Measurements from ENCODE around the gene NSMF. TPM values are rescaled to one million over a fixed set of nuclear protein-coding genes. Genes with fewer than 3 reads are reported as not detected.
"Not testable (repeated sequence)": the region's sequence is repeated elsewhere in the genome, so short reads cannot be mapped to it uniquely, and the experiment has no call there.

NSMF gene
- polyA plus RNA-seq, 1 donor from 2014 or later: 3.4 TPM

DNA sequence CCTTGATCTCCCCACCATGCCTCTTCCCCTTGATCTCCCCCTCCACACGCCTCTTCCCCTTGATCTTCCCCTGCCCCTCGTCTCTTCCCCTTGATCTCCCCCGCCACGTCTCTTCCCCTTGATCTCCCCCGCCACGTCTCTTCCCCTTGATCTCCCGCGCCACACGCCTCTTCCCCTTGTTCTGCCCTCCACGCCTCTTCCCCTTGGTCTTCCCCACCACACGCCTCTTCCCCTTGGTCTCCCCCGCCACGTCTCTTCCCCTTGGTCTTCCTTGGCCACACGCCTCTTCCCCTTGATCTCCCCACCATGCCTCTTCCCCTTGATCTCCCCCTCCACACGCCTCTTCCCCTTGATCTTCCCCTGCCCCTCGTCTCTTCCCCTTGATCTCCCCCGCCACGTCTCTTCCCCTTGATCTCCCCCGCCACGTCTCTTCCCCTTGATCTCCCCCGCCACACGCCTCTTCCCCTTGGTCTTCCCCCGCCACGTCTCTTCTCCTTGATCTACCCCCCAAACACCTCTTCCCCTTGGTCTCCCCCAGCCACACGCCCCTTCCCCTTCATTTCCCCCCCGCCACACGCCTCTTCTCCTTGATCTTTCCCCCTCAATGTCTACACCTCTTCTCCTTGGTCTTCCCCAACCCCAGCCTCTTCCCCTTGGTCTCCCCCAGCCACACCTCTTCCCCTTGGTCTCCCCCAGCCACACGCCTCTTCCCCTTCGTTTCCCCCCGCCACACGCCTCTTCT, 7.7 kb downstream of the NSMF start:
- H3K36me3 Mint-ChIP-seq, H3K27ac Mint-ChIP-seq, H3K27me3 Mint-ChIP-seq, H3K9me3 Mint-ChIP-seq: not testable (repeated sequence)
- H3K4me3 Mint-ChIP-seq: peak overlapping the region in 1 of 4 donors; percentile 72
- peaks cover 3 to 12% (median 9%) of the 10 kb centered on the region in 3 donors for H3K4me1 Mint-ChIP-seq

DNA sequence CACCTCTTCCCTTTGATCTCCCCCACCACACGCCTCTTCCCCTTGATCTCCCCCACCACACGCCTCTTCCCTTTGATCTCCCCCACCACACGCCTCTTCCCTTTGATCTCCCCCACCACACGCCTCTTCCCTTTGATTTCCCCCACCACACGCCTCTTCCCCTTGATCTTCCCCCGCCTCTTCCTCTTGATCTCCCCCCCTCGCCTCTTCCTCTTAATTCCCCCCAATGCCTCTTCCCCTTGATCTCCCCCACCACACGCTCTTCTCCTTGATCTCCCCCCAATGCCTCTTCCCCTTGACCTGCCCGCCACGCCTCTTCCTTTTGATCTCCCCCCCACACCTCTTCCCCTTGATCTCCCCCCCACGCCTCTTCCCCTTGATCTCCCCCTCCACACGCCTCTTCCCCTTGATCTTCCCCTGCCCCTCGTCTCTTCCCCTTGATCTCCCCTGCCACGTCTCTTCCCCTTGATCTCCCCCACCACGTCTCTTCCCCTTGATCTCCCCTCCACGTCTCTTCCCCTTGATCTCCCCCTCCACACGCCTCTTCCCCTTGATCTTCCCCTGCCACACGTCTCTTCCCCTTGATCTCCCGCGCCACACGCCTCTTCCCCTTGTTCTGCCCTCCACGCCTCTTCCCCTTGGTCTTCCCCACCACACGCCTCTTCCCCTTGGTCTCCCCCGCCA, 8.5 kb downstream of the NSMF start:
- H3K4me1 Mint-ChIP-seq: peaks cover 3 to 12% (median 9%) of the 10 kb centered on the region in 3 donors
- H3K27ac Mint-ChIP-seq, H3K36me3 Mint-ChIP-seq, H3K27me3 Mint-ChIP-seq, H3K9me3 Mint-ChIP-seq: not testable (repeated sequence)
- H3K4me3 Mint-ChIP-seq: peak overlapping the region in 1 of 4 donors; percentile 72

DNA sequence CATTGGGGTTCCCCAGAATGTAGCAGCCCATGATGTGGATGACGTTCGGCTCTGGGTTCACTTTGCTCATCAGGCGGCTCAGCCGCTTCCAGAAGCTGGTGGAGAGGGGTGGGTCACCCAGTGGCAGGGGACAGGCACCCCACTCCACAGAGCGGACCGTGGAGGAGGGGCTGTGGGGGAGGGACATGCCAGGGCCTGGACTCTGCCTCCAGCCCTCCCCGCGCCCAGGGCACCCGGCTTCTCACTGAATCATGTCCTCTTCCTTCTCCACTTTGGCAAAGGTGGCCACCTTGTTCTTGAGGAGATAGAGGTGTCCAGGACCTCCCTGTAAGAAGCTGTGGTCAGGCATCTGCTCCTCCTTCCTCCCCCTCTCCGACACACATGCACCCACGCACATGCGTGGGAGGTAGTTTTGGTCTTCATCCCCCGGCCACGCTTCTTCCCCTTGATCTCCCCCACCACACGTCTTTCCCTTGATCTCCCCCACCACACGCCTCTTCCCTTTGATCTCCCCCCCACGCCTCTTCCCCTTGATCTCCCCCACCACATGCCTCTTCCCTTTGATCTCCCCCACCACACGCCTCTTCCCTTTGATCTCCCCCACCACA, 9.1 kb downstream of the NSMF start:
- Mint-ChIP-seq H3K4me3 (no peak overlapping the region), H3K9me3 (no peaks in the 10 kb centered on the region), H3K4me1 (peaks cover 8 to 16% (median 12%) of the 10 kb centered on the region in 3 donors), H3K27ac (no peak overlapping the region), H3K36me3 (no peaks in the 10 kb centered on the region), H3K27me3 (peaks cover 3% of the 10 kb centered on the region)

DNA sequence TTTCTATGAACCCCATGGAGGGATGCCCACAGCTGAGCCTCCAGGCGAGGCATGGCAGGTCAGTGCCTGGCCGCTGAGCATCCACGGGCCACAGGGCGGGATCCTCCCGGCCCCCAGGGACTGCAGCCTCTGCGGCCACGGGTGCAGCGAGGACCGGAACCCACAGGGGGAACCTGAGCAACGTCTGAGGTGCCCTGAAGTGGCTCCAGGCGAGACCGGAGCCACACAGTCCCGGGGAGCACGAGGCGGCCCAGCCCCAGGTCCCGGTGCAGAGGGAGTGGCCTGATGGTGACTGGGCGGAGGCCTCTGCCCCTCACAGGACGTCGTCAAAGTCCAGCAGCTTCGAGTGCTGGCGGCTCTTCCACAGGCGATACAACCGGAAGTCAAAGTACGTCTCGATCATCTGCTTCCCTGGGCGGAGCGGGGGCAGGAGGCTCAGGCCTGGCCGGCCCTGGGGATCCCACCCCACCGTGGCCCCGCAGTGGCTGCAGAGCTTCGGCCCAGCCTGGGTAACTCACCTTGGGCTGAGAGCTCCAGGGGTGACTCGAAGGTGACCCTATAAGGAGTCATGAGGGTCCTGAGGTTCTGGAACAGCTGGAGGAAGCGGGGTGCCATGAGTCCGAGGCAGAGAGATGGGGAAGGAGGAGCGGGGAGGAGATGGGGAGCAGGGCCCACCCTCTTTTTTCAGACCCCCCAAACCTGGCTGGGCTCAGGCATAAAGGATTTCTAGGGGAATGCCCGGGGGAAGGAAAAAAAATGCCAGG, 9.9 kb downstream of the NSMF start:
- H3K4me1 Mint-ChIP-seq: peaks cover 8 to 16% (median 10%) of the 10 kb centered on the region in 3 donors
- H3K4me3 Mint-ChIP-seq: peak overlapping the region in 2 of 4 donors; percentile 50 to 60

DNA sequence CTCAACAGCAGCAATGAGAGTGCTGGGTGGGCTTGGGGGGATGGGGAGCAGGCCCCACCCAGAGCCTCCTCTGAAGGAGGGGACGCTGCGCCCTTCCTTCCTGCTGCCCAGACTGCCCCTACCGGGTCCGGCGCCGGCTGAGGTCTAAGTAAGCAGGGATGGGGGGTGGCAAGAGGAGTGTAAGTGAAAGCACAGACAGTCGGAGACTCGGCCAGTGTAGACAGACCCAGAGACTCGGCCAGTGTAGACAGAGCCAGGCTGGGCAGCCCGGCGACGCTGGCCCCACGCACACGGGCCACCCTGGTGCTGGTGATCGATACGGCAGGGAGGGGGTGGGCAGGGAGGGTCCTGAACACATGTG, 10.6 kb downstream of the NSMF start:
- Mint-ChIP-seq H3K27me3 (peaks cover 13% of the 10 kb centered on the region), H3K4me1 (peaks cover 6 to 17% (median 10%) of the 10 kb centered on the region in 3 donors), H3K4me3 (peak overlapping the region in 2 of 4 donors; percentile 39 to 50), H3K9me3 (peaks cover 0 to under 1% (median 0%) of the 10 kb centered on the region in 3 donors), H3K36me3 (no peaks in the 10 kb centered on the region), H3K27ac (peak overlapping the region in 1 of 3 donors; percentile 53)

More for the DNA sequence above, 9.9 kb downstream of the NSMF start:
- Mint-ChIP-seq H3K36me3 (no peaks in the 10 kb centered on the region), H3K9me3 (no peaks in the 10 kb centered on the region), H3K27me3 (peaks cover 10% of the 10 kb centered on the region), H3K27ac (peak overlapping the region in 2 of 3 donors; percentile 23 to 53)

DNA sequence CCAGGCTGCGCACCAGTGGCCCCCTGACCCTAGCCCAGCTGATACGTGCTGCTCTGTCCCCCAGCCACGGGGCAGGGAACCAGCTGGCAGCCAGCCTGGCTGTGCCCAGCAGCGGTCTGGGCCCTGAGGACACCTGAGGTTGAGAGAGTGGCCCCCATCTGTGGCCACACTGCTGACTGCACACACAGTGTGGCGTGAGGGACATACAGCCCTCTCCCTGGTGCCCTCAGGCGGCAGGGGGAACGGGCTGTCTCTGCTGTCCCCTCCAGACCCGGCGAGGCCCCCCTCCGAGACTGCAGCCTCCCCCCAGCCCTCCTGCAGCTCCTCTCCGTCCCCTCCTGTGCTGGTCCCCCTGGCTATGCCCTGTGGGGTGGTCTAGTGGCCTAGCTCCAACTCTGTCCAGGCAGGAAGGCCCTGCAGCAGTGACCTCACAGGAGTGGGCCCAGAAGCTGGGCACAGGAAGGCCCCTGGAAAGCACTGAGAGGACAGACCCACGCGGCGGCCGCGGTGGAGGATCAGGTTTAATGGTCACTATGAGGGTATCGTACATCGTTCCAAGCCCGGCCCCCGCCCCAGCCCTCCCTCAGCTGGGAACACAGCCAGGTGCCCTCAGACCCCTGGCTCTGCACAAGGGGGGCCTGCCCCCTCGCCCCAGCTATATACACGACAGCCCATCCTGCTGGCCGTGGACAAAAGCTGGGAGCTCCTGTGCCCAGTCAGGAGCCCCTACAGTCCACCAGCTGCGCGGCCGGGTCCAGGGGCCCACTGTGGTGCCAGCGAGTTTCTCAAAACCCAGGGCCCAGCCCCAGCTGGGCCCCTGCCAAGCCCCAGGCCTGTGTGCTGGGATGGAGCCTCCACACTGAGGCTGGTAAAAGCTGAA, 11.2 kb downstream of the NSMF start:
- Mint-ChIP-seq H3K27me3 (peaks cover 15% of the 10 kb centered on the region), H3K36me3 (no peaks in the 10 kb centered on the region), H3K4me1 (peaks cover 5 to 19% (median 10%) of the 10 kb centered on the region in 3 donors), H3K9me3 (peaks cover 0 to 2% (median 0%) of the 10 kb centered on the region in 3 donors), H3K27ac (no peak overlapping the region), H3K4me3 (no peak overlapping the region)

DNA sequence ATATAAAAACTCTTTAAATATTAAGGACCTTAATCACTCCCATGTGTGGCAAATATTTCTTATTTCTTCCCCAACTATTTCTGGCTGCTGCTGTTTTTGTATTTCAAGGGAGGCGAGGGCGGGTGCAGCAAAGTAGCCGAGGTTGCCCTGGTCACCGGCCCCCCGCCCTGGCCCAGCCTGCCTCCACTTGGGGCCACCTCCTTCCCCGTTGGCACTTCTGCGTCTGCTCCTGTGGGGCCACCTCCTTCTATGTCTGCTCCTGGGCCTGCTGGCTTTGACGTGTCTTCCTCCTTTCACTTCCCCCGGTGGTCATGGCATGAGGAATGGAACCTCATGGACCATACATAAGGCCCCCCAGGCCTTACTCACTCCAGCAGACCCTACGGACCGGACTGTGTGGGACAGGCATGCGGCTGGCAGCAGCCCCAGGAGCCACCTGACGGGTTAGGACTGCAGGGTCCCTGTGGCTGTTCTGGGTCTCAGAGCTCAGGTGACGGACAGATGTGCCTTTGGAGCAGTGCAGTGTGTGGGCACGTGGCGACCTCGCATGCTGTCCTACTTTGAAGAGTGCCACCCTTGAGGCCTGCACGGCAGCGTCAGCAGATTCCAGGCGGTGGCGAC, 12.2 kb downstream of the NSMF start:
- H3K4me3 Mint-ChIP-seq: peak overlapping the region in 1 of 4 donors; percentile 22
- H3K27ac Mint-ChIP-seq: peak overlapping the region in 1 of 3 donors; percentile 53
- H3K9me3 Mint-ChIP-seq: peaks cover 0 to 2% (median under 1%) of the 10 kb centered on the region in 3 donors
- no peaks in the 10 kb centered on the region for H3K36me3 Mint-ChIP-seq
- peaks cover 21% of the 10 kb centered on the region for H3K27me3 Mint-ChIP-seq
- peaks cover 7 to 17% (median 11%) of the 10 kb centered on the region in 3 donors for H3K4me1 Mint-ChIP-seq

DNA sequence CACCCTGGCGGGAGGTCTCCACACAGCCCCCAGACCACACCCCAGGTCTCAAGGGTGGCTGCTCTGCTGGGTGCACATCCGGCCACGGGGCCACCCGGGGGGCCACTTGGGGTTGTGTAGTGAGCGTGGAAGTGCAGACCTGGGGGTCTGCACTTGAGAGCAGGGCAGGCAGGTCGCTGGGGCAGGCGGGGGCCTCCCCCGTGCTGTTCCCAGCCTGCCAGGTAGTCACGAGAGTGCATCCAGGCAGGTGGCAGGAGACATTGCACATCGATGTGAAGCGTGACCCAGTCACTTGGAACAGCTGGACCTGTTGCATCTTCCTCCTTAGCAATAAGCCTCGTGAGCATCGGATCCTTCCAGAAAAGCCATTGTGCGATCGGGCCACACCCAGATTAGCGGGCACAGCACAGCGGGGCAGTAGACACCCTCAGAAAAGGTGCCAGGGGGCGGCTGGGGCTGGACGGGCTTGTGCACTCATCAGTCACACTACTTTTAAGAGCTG, 13.2 kb downstream of the NSMF start:
- Mint-ChIP-seq H3K9me3 (peaks cover 0 to 2% (median 1%) of the 10 kb centered on the region in 3 donors), H3K36me3 (no peaks in the 10 kb centered on the region), H3K4me1 (peaks cover 9 to 19% (median 13%) of the 10 kb centered on the region in 3 donors), H3K27me3 (peaks cover 23% of the 10 kb centered on the region), H3K4me3 (no peak overlapping the region), H3K27ac (no peak overlapping the region)

DNA sequence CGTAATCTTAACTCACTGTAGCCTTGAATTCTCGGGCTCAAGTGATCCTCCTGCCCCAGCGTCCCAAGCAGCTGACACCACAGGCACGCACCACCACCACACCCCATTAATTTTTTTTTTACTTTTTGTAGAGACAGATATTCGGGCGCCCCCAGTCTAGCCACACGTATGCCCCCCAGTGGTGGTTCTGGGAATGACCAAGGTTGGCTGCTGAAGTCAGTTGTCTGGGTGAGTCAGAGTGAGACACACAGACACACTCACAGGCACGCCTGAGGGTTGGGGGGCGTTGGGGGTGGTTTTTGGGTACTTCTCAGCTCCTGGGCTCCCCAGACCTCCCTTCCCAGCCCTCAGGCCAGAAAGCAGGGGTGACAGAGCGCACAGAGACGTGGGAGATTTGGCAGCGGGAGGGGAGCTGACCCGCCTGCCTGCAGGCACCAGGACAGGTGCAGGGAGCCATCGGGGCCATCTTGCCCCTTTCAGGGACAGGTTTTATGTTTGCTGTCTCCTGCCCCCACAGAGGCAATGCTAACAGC, 13.8 kb downstream of the NSMF start:
- H3K4me3 Mint-ChIP-seq: peak overlapping the region in 2 of 4 donors; percentile 54 to 70
- H3K27me3 Mint-ChIP-seq: peaks cover 23% of the 10 kb centered on the region
- H3K27ac Mint-ChIP-seq: peak overlapping the region in 1 of 3 donors; percentile 92
- H3K4me1 Mint-ChIP-seq: peaks cover 9 to 17% (median 13%) of the 10 kb centered on the region in 3 donors
- H3K36me3 Mint-ChIP-seq: no peaks in the 10 kb centered on the region
- peaks cover 0 to 2% (median 1%) of the 10 kb centered on the region in 3 donors for H3K9me3 Mint-ChIP-seq

DNA sequence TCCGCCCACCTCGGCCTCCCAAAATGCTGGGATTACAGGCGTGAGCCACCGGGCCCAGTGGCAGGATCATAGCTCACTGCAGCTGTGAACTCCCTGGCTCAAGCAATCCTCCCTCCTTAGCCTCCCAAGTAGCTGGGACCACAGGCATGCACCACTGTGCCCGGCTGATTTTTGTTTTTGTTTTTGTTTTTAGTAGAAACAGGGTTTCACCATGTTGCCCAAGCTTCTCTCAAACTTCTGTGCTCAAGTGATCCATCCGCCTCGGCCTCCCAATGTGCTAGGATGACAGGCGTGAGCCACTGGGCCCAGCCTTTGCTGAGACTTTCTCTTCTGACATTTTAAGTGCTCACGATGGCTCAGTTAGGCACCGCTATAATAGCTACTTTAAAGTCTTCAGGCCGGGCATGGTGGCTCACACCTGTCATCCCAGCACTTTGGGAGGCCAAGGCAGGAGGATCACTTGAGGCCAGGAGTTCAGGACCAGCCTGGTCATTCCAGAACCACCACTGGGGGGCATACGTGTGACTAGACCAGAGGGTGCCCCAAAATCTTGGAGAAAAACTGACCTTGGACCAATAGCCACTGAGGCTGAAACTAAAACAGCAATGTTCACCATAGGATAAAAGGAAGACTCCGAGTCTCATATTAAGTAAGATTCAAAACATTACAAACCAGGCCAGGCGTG, 14.9 kb downstream of the NSMF start:
- peaks cover 0 to 2% (median 1%) of the 10 kb centered on the region in 3 donors for H3K9me3 Mint-ChIP-seq
- H3K27me3 Mint-ChIP-seq: peaks cover 24% of the 10 kb centered on the region
- peaks cover 9 to 15% (median 13%) of the 10 kb centered on the region in 3 donors for H3K4me1 Mint-ChIP-seq
- H3K27ac Mint-ChIP-seq: peak overlapping the region in 1 of 3 donors; percentile 25
- H3K36me3 Mint-ChIP-seq: no peaks in the 10 kb centered on the region
- no peak overlapping the region for H3K4me3 Mint-ChIP-seq

DNA sequence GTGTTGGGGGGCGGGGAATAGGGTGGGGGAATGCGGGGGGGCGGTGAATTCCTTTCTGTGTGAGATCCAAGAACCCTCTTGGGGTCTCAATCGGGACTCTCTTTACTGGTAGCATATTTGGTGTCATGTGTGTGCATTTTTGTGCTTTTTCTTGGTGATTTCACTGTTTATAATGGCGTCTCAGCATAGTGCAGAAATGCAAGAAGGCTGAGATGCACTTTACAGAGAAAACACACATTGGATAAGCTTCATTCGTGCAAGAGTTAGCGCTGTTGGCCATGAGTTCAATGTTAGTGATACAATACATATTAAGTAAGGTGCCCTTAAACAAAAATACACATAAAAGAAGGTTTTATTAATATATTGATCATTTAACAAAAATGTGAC, 17.2 kb downstream of the NSMF start:
- H3K27ac Mint-ChIP-seq: no peak overlapping the region
- H3K27me3 Mint-ChIP-seq: peaks cover 26% of the 10 kb centered on the region
- peak overlapping the region in 3 of 4 donors; percentile 35 to 85 (median 44) for H3K4me3 Mint-ChIP-seq
- no peaks in the 10 kb centered on the region for H3K36me3 Mint-ChIP-seq
- H3K9me3 Mint-ChIP-seq: peaks cover 0 to 2% (median 1%) of the 10 kb centered on the region in 3 donors
- peaks cover 8 to 9% (median 9%) of the 10 kb centered on the region in 3 donors for H3K4me1 Mint-ChIP-seq

DNA sequence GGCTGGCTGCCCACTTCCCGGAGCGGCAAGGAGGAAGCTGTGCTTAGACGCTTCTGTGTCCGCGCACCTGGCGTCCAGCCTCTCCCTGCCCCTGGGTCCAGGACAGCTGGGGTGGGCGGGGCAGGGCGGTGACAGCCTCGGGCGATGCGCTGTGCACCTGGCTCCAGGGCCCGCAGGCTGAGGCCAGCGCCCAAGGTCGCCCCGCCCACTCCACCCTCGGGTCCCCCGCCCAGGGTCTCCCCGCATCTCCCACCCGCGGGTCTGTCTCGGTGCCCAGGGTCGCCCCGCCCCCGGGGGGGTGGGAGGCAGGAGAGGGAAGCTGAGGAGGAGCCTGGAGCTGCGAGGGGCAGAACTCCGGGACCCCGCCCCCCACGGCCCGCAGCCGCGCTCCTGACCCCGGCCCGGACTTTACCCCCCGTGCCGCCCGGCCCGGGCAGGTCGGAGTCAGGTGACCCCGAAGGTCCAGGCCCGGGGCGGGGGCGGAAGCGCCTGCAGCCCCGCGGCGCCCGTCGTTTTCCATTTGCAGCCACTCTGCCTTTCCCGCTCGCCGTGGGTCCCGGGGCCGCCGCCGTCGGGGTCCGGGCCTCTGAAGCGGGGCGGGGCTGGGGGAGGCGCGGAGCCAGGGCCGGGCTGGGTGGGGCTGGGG, 17.7 kb downstream of the NSMF start, which contains the start of gene ENTPD8:
ENTPD8 (minus strand) TSS at position 69 of the 646 bp plus-strand sequence. CDS start 3,072 bp downstream, outside the sequence.
- peaks cover 0 to 2% (median 1%) of the 10 kb centered on the region in 3 donors for H3K9me3 Mint-ChIP-seq
- no peaks in the 10 kb centered on the region for H3K36me3 Mint-ChIP-seq
- peaks cover 6 to 9% (median 9%) of the 10 kb centered on the region in 3 donors for H3K4me1 Mint-ChIP-seq
- no peak within 1 kb of the TSS for H3K27ac Mint-ChIP-seq
- H3K27me3 Mint-ChIP-seq: peaks cover 26% of the 10 kb centered on the region
- H3K4me3 Mint-ChIP-seq: peak within 1 kb of the TSS in 3 of 4 donors; percentile 35 to 85 (median 44)
